Erythroblast (primary cell): ENCODE measurements around the gene TMEM132C.
"Not testable (repeated sequence)": the region's sequence is repeated elsewhere in the genome, so short reads cannot be mapped to it uniquely, and the experiment has no call there.

Source experiments
- GATA1 ChIP-seq: IDR thresholded peaks from 2 replicates; pipeline ENCODE4 v1.6.1; 2011; ENCODE audit warnings: low read depth, mild to moderate bottlenecking, control low read depth, low read length, moderate library complexity
- POLR2A ChIP-seq: IDR thresholded peaks from 2 replicates; pipeline ENCODE4 v1.6.1; 2011; ENCODE audit warnings: mild to moderate bottlenecking, low read length

- not testable (repeated sequence) for TF ChIP-seq POLR2A, GATA1
Measured at GRCh38 chr12:128497376-128497775, 230.4 kb downstream of the TMEM132C start.
